NCI-H82 treated with DMSO at 0.1 percent for 48 hours (cell line): ENCODE measurements around the gene GIT2.
"Not testable (repeated sequence)": the region's sequence is repeated elsewhere in the genome, so short reads cannot be mapped to it uniquely, and the experiment has no call there.

ENCODE experiments used
- DNase-seq: peaks from one replicate; lab custom pipeline; 2025; ENCODE audit not compliant: unreplicated experiment; lab: John Stamatoyannopoulos, UW

Gene GIT2

DNA sequence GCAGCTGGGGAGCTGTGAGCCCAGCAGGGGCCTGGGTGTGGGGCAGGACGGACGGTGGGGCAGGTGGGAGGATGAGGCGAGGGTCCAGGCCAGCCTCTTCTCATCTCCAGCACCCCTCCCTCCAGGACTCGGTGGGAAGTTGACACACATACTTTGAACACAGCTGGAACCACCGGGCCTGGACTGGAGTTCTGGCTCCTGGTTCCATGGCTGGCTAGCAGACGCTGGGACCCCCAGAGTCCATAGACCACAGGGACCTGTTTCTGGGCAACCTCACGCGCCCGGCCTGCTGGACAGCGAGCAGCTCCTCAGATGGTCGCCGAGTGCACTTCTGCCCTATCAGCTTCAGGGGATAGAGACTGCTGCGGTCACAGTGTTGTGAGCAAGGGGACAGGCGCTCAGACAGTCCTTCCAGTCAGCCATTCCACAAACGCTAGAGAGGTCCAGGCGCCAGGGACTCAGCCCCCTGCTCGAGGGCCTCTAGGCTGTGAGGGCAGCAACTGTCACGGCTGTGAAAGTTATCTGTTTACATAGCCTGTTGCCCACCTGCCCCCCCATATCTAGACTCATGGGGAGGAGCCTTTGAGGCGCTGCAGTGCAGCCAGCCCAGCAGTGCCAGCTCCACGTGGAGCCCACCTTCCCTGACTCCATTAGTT is 70.9 kb downstream of the GIT2 start:
- no peak for DNase-seq

- no peak for DNase-seq
Observed at GRCh38 chr12:109923481-109924245, 72.5 kb downstream of the GIT2 start.

GRCh38 chr12:109923038-109923437 is 73.1 kb downstream of the GIT2 start:
- DNase-seq = no peak

- DNase-seq = no peak
Observed at GRCh38 chr12:109921982-109922381, 74.2 kb downstream of the GIT2 start.

DNA sequence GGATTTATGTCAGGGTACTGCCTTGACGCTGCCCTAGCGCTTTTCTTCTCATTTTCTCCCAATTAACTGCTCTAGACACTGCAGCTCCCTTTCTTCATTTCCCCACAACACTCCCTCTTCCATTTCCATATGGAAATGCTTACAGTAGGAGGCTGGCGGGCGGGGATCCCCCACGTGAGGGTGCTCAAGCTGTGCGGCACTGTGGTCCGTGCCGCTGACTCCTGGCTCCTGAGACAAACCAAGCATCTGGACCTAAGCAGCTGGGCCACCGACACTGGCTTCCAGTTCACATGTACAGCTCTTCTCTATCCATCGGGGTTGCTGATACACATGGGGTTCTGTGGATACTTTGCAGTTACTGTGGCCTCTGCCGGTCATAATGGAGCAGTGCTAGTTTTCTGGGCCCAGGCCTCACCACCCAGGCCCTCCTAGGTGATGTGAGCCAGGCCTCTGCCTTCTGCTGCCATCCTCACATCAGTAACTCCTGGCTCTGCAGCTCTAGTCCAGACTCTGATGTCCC is 75.8 kb downstream of the GIT2 start:
- no peak for DNase-seq

- no peak for DNase-seq
Observed at GRCh38 chr12:109919456-109919855, 76.7 kb downstream of the GIT2 start.

DNA sequence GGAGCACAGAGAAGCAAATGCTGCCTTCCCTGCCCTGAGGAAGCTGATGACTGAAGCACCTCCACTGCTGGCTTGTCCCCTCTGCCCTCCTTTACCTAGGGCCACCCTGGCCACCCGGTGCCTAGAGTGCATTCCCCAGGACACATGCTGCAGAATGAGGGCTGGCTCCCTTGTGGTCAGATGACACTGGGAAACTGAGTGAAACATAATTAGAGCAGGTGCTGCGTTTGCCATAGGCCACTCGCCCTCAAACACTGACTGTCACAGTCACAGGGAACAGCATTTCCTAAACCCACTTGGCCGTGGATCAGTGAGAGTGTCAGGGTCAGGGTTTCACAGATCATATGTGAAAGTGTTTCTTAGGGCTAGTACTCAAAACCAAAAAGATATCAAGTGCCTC is 80.1 kb downstream of the GIT2 start:
- DNase-seq = no peak

DNA sequence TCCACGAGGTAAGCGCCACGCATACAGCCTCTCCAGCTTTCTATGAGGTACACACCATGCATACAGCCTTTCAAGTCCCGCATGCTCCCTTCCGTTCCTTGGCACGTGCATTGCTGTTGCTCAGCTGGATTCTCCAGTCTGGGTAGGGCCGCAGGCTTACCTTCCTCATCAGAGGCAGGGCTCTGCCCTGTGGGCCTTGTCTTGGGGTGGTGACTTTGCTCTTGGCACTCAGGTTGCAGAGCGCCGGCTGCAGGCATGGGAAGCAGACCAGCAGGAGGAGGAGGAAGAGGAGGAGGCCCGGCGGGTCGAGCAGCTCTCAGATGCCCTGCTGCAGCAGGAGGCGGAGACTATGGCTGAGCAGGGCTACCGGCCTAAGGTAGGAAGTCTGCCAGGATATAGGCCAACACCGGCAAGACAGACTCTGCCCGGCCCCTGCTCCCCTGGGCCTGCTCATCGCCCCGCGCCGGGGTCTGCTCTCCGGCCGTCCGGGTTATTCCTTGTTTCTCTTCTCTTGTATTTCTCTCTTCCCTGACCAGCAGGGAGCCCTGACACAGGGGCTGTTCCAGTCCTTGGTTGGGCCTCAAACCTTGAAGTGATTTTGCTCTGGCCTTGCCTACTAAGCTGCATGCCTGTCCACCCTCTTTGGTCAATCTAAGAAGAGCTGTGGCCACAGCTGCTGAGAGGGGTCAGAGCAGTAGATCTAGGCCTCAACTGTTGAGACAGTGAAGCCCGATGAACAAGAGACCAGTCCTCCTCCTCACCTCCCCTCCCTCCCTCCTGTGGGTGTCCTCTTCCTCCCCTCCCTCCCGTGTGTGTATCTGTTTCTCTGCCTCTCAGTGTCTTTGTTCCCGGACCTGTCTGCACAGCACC is 80.8 kb downstream of the GIT2 start:
- no peak for DNase-seq

- no peak for DNase-seq
Observed at GRCh38 chr12:109914461-109914860, 81.7 kb downstream of the GIT2 start.

GRCh38 chr12:109912855-109913321 is 83.3 kb downstream of the GIT2 start:
- no peak for DNase-seq

- no peak for DNase-seq
Observed at GRCh38 chr12:109910969-109911348, 85.2 kb downstream of the GIT2 start.

GRCh38 chr12:109910254-109910968 is 85.8 kb downstream of the GIT2 start:
- no peak for DNase-seq

DNA sequence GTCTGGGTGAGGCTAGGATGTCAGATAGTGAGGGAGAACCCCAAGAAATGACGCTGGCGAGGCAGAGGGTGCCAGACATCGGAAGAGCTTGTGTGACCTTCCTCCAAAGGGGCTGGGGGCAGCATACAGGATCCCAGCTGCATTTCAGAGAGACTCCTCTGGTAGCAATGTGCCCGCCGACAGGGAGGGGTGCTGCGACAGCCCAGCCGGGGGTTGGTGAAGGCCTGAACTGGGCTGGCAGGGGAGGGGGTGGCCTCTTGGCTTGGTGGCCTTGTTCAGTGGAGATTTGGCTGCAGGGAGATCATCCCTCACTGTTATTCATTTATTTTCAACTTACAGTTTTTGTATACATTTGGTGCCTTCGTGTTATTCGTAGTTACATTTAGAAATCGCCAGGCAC is 90.9 kb downstream of the GIT2 start:
- DNase-seq = no peak

GRCh38 chr12:109902891-109903418 is 93.2 kb downstream of the GIT2 start:
- no peak for DNase-seq

DNA sequence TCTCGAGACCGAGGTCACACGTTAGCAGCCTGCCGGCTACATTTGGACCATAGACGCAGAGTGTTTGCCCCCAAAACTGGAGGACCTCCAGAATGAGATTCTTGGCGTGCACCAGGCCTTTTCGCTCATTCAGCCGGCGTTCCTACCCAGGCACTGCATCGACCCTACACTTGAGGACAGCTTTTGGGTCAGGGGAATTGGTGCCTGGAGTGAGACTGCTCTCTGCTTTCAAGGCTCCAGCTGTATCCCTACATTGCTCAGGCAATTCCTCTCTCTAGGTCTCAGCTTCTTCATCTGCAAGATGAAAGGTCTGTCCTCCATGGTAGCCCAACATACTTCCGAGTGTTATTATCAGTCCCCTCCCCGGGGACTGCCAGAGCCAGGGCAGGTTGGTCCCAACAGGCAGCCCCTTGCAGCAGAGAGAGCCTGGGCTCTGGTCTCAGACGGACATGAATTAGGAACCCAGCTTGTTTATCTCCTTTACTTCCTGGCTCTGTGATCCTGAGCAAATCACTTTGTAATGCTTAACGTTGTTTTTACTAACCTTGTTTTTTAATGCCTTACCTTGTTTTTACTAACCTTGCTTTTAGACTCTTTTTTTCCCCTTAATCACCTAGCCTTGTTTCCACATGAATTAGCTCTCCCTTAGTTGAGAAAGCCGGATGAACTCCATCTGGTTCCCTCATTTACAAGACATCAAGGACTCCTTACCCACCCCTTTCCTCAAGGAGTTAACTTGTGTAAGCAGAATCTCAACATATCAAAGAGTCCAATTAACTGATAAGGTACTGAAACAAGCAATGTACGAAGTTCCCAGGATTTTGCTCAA is 95.2 kb downstream of the GIT2 start:
- no peak for DNase-seq

GRCh38 chr12:109899783-109900751 is 96.1 kb downstream of the GIT2 start, which contains the start of gene TCHP:
TCHP (plus strand) TSS chr12:109900274; CDS start chr12:109903027, 2,753 bp downstream.
- peak; percentile 62 for DNase-seq

GRCh38 chr12:109899345-109899744 is 96.8 kb downstream of the GIT2 start:
- not testable (repeated sequence) for DNase-seq

- DNase-seq = no peak
Observed at GRCh38 chr12:109897029-109897428, 99.1 kb downstream of the GIT2 start.
